ENCODE measurements around the gene SEC22C.

The SEC22C gene

GRCh38 chr3:42535981-42536784 is 45.6 kb downstream of the SEC22C start:
- no peak for DNase-seq (ENCODE audit: low read depth in 2 of 2)

GRCh38 chr3:42533161-42533897 is 48.4 kb downstream of the SEC22C start:
- DNase-seq (ENCODE audit: low read depth in 2 of 2), result no peak

GRCh38 chr3:42532229-42532628 is 49.5 kb downstream of the SEC22C start:
- no peak for DNase-seq (ENCODE audit: low read depth in 2 of 2)

DNA sequence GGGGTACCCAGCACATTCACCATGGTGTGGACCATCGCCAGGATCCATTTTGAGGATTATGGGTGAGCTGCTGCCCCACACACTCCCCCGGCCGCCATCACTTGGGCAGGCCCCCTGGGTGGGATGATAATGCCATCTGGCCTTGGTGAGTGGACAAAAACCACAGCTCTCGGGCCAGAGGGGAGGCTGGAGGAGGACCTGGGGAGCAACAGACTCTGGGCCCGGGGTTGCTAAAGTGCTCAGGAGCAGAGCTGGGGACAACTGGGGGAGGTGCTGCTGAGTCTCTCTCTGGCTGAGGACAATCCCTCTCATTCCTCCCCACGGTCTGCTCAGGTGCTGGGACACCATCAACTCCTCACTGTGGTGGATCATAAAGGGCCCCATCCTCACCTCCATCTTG is 50.3 kb downstream of the SEC22C start:
- DNase-seq (ENCODE audit: low read depth in 2 of 2), result no peak

DNA sequence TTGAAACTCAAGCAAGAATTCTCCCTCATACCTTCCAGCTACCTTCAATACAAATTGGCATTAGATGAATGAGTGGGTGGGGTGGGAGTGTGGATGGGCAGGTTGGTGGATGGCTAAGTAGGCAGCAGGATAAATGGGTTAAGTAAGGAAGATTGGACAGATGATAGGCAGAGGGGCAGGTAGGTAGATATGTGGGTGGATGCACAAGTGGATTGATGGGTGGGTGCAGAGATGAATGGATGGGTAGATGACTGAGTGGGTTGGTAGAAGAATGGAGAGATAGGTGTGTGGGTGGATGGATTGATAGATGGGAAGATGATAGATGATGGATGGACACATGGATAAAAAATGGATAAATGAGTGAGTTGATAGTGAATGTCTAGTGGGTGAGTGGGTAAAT is 51.7 kb downstream of the SEC22C start:
- no peak for DNase-seq (ENCODE audit: low read depth in 2 of 2)

DNA sequence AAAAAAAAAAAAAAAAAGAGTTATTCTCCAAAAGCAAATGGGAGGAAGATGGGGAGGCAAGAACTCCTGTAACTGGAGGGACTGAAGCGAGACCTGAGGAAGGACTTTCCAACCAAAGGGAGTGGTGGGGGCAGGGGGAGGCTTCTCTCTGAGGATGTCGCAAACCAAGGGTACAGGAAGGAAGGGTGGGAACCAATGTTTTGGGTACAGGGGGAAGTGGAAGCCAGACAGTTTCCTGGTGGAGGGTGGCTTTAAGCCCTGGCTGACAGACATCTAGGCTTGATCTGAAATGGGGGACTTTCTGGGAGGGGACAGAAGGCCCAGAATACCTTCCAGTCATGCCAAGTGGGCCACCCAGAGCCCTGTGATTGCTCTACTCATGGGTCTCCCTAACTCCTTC is 52.3 kb downstream of the SEC22C start:
- no peak for DNase-seq (ENCODE audit: low read depth in 2 of 2)

- DNase-seq (ENCODE audit: low read depth in 2 of 2), result no peak
Measured at GRCh38 chr3:42527368-42527917, 54.3 kb downstream of the SEC22C start.

GRCh38 chr3:42526616-42527367 is 55.0 kb downstream of the SEC22C start:
- DNase-seq (ENCODE audit: low read depth in 2 of 2), result no peak

- DNase-seq (ENCODE audit: low read depth in 2 of 2), result no peak
Measured at GRCh38 chr3:42525736-42526345, 55.9 kb downstream of the SEC22C start.

- no peak for DNase-seq (ENCODE audit: low read depth in 2 of 2)
Measured at GRCh38 chr3:42525212-42525611, 56.6 kb downstream of the SEC22C start.

DNA sequence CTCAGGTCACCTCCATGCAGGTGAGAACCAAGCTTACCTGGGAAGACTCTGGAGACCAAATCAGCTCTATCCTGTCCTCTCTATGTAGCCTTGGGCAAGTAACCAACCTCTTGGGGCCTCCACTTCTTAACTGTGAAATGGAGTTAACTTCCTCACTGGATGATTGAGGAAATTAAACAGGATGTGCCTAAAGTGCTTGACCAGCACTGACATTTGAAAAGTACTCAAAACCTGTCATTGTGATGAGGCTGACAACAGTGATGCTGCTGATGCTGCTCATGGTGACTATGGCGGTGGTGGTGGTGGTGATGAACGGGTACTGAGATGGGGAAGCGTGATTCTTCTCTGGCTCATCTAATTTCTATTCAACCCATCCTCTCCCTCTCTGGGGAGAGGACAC is 57.0 kb downstream of the SEC22C start:
- no peak for DNase-seq (ENCODE audit: low read depth in 2 of 2)

DNA sequence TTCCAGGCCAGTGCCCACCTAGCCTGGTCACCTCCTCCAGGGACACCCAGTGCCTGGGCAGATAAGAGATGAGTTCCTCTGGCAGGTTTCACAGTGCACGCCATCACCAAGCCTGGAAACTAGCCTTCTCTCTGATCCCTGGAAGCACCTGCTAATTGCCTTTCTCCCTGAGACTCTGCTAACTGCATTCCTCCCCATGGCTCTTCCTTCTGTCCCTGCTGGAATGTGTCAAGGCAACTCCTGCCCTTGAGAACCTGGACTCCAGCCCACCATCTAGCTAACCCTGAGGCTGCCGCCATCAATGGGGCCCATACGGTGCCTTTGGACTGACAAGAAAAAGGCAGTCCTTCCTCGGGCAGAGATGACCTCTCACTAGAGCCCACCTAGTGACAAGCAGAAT is 60.9 kb downstream of the SEC22C start:
- no peak for DNase-seq (ENCODE audit: low read depth in 2 of 2)

DNA sequence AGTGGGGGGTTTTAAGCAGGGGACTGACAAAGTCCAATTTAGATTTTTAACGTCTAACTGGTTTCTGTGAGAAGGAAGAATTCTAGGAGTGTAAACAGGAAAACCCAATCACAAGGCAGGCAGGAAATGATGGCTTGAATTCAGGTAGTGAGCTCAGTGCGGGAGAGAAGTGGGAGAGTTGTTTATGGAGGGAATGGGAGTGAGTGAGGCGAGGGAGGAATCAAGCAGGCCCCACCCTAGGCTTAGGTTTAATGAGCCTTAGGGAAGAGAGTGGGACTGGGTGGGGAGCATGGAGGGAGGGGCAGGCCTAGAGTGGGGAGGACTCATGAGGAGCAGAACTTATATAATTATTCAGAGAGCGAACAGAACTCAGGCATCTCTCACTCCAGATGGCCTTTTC is 61.4 kb downstream of the SEC22C start:
- no peak for DNase-seq (ENCODE audit: low read depth in 2 of 2)

DNA sequence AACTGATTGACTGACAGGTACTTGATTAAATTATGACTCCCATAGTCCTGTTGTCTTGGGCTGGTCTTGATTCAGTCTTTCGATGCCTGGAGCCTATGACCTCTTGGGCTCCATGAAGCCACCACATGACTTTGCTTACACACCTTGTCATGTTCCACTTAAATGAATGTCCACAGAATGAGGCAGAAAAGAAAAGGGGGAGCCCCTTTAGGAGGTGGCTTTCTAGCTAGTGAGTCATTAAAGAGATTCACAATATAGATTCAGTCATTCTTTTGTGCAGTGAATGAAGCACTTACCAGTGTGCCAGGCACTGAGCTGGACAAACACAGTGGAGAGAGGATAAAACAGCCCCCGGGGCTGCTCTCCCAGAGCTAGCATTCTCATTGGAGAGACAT is 62.2 kb downstream of the SEC22C start:
- DNase-seq (ENCODE audit: low read depth in 2 of 2), result no peak

DNA sequence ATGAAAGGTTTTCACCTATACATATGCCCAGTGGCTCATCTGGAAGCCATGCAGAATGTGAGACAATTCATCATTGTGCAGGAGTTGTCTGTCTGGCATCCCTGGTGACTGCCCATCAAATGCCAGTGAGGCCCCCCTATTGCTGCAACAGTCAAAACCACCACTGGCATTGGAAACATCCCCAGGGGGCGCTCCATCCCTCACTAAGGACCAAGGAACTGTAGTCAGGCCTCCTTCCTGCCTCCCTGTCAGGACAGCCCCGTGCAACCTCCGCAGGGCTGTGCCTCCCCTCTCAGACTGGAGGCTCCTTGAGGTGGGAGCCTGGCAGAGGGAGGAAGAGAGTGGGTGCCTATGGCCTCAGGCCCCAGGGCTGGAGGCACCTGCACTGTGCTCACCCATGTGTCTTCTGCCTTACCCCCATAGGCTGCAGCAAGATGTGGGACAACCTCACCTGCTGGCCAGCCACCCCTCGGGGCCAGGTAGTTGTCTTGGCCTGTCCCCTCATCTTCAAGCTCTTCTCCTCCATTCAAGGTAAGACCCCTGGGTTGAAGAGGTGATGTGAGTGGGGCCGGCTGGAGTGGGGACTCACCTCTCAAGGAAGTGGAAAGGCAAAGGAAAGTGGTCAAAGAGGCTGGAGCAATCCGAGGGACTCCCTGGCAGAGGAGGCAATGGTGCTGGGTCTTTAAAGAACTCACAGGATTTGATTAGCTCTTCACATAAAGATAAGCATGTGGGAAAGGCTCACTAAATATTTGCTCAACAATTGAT is 62.8 kb downstream of the SEC22C start:
- no peak for DNase-seq (ENCODE audit: low read depth in 2 of 2)

DNA sequence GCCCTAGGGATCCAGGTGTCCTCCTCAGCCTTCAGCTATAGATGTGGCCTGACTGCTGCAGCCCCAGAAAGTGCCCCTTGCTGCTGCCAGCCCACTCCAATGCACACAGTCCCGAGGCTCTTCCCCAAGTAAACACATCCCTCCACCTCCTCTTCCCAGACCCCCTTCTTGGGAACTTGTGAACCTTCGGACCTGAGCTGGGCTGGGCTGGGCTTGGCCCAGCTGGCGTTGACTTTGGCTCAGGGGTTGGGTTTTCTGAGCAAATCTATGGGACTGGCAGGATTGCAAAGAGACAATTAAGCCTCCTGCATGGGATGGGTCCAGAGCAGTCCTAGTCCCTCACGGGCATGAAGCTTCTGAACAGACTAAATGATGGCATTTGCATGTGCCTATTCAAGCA is 64.7 kb downstream of the SEC22C start:
- no peak for DNase-seq (ENCODE audit: low read depth in 2 of 2)

- no peak for DNase-seq (ENCODE audit: low read depth in 2 of 2)
Measured at GRCh38 chr3:42516443-42516842, 65.3 kb downstream of the SEC22C start.

- no peak for DNase-seq (ENCODE audit: low read depth in 2 of 2)
Measured at GRCh38 chr3:42515976-42516375, 65.8 kb downstream of the SEC22C start.

- no peak for DNase-seq (ENCODE audit: low read depth in 2 of 2)
Measured at GRCh38 chr3:42515391-42515916, 66.3 kb downstream of the SEC22C start.

GRCh38 chr3:42514876-42515275 is 66.9 kb downstream of the SEC22C start:
- no peak for DNase-seq (ENCODE audit: low read depth in 2 of 2)

DNA sequence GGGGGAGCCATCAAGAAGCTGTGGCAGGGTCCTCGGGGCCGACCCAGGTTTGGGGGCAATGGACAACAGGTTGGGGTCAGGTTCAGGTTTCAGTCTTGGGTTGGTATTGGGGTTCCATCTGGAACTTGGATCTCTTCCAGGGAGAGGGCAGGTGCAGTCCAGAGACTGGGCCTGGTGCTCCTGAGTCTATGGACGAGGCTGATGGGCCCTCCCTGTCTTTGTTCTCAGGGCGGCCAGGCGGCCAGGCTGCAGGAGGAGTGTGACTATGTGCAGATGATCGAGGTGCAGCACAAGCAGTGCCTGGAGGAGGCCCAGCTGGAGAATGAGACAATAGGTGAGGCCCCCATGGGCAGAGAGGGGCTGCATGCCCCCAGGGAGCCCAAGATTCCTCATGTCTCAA is 68.2 kb downstream of the SEC22C start:
- no peak for DNase-seq (ENCODE audit: low read depth in 2 of 2)
